Measurements from ENCODE around the gene MAST3.

DNA sequence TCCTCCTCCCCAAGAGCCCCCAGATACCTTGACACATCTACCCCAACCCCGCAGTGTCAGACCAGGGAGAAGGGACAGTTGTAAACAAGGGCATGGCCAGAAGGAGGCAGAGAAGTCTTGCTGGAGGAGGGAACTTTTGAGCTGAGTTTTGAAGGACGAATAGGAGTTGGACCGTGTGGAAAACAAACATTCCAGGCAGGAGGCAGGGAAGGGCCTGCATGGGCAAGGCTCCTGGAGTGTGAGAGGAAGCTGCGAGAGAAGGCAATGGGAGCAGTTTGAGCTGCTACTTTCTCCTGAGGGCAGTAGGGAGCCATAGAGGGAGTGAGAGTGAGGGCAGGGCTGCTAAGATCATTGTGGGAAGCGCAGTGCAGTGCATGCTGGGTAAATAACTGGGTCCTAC, 34.1 kb upstream of the MAST3 start:
- TF ChIP-seq, protein P1, sequence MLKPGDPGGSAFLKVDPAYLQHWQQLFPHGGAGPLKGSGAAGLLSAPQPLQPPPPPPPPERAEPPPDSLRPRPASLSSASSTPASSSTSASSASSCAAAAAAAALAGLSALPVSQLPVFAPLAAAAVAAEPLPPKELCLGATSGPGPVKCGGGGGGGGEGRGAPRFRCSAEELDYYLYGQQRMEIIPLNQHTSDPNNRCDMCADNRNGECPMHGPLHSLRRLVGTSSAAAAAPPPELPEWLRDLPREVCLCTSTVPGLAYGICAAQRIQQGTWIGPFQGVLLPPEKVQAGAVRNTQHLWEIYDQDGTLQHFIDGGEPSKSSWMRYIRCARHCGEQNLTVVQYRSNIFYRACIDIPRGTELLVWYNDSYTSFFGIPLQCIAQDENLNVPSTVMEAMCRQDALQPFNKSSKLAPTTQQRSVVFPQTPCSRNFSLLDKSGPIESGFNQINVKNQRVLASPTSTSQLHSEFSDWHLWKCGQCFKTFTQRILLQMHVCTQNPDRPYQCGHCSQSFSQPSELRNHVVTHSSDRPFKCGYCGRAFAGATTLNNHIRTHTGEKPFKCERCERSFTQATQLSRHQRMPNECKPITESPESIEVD (tag by site-specific recombination; IDR thresholded peaks at IDR 0.05) = no peak
- TF ChIP-seq CTCF (tag by site-specific recombination; IDR thresholded peaks at IDR 0.05) = peak; percentile 51; the same call in 1 of the 2 replicates
- no peak for TF ChIP-seq ZNF354C (tag by site-specific recombination; IDR thresholded peaks at IDR 0.05; ENCODE audit: borderline replicate concordance, low read depth)
- TF ChIP-seq TCF7L2 (IDR thresholded peaks at IDR 0.05; ENCODE audit: borderline replicate concordance, low read depth, low read length) = no peak
- no peak for TF ChIP-seq ZNF544 (tag by site-specific recombination; IDR thresholded peaks at IDR 0.05)
- TF ChIP-seq ZNF280D (tag by site-specific recombination; IDR thresholded peaks at IDR 0.05) = no peak
- TF ChIP-seq ATF2 (tag by site-specific recombination; IDR thresholded peaks at IDR 0.05; ENCODE audit: low read depth) = no peak
- TF ChIP-seq, protein P2, sequence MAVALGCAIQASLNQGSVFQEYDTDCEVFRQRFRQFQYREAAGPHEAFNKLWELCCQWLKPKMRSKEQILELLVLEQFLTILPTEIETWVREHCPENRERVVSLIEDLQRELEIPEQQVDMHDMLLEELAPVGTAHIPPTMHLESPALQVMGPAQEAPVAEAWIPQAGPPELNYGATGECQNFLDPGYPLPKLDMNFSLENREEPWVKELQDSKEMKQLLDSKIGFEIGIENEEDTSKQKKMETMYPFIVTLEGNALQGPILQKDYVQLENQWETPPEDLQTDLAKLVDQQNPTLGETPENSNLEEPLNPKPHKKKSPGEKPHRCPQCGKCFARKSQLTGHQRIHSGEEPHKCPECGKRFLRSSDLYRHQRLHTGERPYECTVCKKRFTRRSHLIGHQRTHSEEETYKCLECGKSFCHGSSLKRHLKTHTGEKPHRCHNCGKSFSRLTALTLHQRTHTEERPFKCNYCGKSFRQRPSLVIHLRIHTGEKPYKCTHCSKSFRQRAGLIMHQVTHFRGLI (tag by site-specific recombination; IDR thresholded peaks at IDR 0.05) = no peak
- no peak for TF ChIP-seq PRDM10 (tag by site-specific recombination; IDR thresholded peaks at IDR 0.05)
- no peak for TF ChIP-seq ZNF549 (tag by site-specific recombination; IDR thresholded peaks at IDR 0.05)
- TF ChIP-seq ZNF121 (tag by site-specific recombination; IDR thresholded peaks at IDR 0.05) = no peak

All from HEK293 (cell line).